Measurements from ENCODE around the gene LRRC59. TPM values are rescaled to one million over a fixed set of nuclear protein-coding genes. Genes with fewer than 3 reads are reported as not detected.

Gene LRRC59
- total and polyA plus RNA-seq, 2 of the 13 experiments (the other 11 are each of a cell fraction or from before 2014, with no cell fraction given): 87.3 to 222 TPM

- TF ChIP-seq GPBP1L1 (CRISPR knock-in tag; IDR thresholded peaks at IDR 0.05) (no peak), ZNF749 (CRISPR knock-in tag; IDR thresholded peaks at IDR 0.05; ENCODE audit: borderline replicate concordance) (0 out of 2 replicates have a peak, but pooled peaks have one; percentile 39), SNAPC5 (CRISPR knock-in tag; IDR thresholded peaks at IDR 0.05; ENCODE audit: borderline replicate concordance) (no peak), ZBTB46 (CRISPR knock-in tag; IDR thresholded peaks at IDR 0.05; ENCODE audit: borderline replicate concordance) (no peak), HINFP (CRISPR knock-in tag; IDR thresholded peaks at IDR 0.05; ENCODE audit: low read depth) (no peak), ATF5 (CRISPR knock-in tag; IDR thresholded peaks at IDR 0.05; ENCODE audit: low read depth) (no peak), ZNF605 (CRISPR knock-in tag; IDR thresholded peaks at IDR 0.05) (no peak), MAF1 (CRISPR knock-in tag; IDR thresholded peaks at IDR 0.05; ENCODE audit: borderline replicate concordance) (no peak), STAT5B (CRISPR knock-in tag; IDR thresholded peaks at IDR 0.05) (no peak), ATM (IDR thresholded peaks at IDR 0.05; ENCODE audit: borderline replicate concordance) (no peak), ZNF703 (CRISPR knock-in tag; IDR thresholded peaks at IDR 0.05; ENCODE audit: borderline replicate concordance) (0 out of 2 replicates have a peak, but pooled peaks have one; percentile 49), ZNF572 (CRISPR knock-in tag; IDR thresholded peaks at IDR 0.05) (no peak), SP4 (CRISPR knock-in tag; IDR thresholded peaks at IDR 0.05) (no peak), GTF3A (CRISPR knock-in tag; conservative IDR thresholded peaks at IDR 0.05) (no peak), MYPOP (CRISPR knock-in tag; IDR thresholded peaks at IDR 0.05) (no peak), BHLHE40 (IDR thresholded peaks at IDR 0.05; ENCODE audit: low read length) (no peak), MAFK (conservative IDR thresholded peaks at IDR 0.05 in 1 of 2, IDR thresholded peaks at IDR 0.05 in 1 of 2; ENCODE audit: low read length in 2 of 2) (no peak), ZNF160 (CRISPR knock-in tag; IDR thresholded peaks at IDR 0.05) (no peak), ZNF460 (CRISPR knock-in tag; IDR thresholded peaks at IDR 0.05; ENCODE audit: borderline replicate concordance) (no peak), FOXM1 (CRISPR knock-in tag; IDR thresholded peaks at IDR 0.05) (no peak), PHF20 (CRISPR knock-in tag; IDR thresholded peaks at IDR 0.05) (no peak), NFYC (CRISPR knock-in tag; IDR thresholded peaks at IDR 0.05) (no peak), RFXANK (CRISPR knock-in tag; IDR thresholded peaks at IDR 0.05) (no peak), ZNF337 (CRISPR knock-in tag; IDR thresholded peaks at IDR 0.05; ENCODE audit: borderline replicate concordance, low read depth) (no peak)
Measured at GRCh38 chr17:50396261-50397110, 837 bp downstream of the LRRC59 start (continued).

Data from HepG2 (cell line).